Embryonic facial prominence (tissue), 1 donor: ENCODE results near the gene NR6A1.

Source experiments
- DNase-seq: peaks from one replicate; pipeline ENCODE4 v3.0.0-alpha.2; 2016; ENCODE audit errors: extremely low spot score

NR6A1 gene

DNA sequence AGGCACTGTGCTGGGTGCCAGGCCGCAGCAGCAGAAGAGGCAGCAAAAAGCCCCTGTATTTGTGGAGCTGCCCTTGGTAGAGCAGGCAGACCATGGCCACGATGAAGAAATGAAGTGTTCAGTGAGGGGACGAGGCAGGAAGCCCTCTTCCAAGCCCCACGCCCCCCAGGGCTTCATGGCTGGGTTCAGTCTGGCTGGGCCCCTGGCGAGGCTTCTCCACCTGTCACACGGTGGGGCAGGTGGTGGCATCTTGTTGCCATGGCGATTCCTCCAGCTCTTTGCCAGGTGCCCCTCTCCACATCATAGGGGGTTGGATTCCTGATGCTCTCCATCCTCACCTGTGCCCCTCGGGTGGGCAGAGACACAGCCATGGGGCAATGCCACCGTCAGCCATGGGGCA, 299.4 kb downstream of the NR6A1 start:
- DNase-seq: no peak

DNA sequence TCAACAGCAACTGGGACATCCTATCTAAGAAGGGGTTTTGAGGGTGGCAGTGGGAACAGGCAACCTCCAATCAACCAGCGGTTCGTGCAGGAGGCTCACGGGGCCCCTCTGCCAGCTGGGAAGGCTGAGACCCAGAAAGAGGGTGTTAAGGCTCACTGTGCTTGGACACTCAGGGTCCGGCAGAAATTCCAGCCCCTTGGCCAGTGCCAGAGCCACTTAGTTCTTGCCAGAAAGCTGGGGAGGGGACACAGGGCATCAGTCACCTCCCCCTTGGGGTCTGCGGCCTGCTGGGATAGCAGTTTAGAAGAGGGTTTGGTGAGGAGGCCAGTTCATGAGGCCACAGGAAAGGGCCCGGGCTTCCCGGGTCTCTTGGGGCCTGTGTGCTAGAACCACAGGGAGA, 300.4 kb downstream of the NR6A1 start:
- no peak for DNase-seq

DNA sequence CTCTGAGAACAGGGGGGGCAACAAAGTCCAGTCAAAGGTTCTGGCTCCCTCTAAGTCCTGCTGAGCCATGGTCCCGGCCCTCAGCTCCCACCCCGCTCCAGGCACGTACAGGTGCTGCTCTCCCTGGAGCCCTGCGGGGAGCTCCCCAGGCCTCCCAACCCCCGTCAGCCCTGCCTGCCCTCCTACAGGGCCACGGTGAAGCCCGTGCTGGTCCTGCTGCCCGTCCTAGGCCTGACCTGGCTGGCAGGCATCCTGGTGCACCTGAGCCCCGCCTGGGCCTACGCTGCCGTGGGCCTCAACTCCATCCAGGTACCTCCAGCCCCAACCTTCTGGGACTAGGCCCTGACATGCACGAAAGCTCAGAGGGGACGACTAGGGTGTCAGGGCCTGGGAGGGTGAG, 300.8 kb downstream of the NR6A1 start:
- no peak for DNase-seq

DNA sequence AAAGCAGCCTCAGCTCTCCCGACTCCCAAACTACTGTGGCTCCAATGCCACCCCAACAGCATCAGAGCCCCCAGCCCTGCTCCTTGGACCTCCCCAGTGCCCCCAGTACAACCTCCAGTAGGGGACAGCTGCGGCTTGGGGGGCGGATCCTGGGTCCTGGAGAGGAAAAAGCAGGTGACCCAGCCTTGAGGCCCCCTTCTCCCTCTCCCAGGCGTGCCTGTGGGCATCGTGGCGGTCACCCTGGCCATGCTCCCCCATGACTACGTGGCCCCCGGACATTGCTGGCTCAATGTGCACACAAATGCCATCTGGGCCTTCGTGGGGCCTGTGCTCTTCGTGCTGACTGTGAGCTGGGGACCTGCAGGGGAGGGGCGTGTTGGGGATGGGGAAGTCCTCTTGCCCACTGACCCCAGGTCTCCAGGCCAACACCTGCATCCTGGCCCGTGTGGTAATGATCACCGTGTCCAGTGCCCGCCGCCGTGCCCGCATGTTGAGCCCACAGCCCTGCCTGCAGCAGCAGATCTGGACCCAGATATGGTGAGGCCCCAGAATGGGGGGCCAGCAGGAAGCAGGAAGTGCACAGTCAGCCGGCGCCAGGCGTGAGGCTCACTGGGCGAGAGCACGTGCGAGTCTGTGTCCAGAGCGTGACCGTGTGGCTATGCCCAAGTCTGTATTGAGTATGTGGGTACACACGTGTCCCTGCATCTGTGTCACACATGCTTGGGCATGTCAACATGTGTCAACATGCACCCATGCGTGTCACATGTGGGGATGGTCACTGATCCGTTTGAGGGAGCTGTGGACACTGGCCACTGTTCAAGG, 301.9 kb downstream of the NR6A1 start:
- no peak for DNase-seq

DNA sequence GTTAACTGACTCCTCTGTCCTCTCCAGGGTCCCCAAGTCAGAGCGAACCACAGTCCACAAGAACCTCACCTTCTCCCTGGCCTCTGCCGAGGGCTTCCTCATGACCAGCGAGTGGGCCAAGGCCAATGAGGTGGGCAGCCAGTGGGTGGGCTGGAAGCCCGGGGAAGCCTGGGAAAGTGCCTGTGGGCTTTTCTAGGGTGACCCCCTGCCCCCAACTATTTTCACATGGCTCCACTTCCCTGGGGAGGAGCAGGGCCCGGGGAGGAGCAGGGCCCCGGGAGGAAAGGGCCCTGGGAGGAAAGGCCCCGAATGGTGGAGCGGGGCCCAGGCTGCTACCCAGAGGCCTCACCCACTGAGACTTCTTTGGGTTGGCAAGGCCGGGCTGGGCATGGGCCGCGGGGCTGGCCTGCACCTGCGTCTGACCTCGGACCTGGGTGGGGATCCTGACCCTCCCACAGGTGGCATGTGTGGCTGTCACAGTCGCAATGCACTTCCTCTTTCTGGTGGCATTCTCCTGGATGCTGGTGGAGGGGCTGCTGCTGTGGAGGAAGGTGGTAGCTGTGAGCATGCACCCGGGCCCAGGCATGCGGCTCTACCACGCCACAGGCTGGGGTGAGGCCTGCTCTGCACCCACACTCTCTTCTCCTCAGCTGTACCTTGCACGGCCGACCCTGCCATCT, 302.9 kb downstream of the NR6A1 start:
- no peak for DNase-seq

DNA sequence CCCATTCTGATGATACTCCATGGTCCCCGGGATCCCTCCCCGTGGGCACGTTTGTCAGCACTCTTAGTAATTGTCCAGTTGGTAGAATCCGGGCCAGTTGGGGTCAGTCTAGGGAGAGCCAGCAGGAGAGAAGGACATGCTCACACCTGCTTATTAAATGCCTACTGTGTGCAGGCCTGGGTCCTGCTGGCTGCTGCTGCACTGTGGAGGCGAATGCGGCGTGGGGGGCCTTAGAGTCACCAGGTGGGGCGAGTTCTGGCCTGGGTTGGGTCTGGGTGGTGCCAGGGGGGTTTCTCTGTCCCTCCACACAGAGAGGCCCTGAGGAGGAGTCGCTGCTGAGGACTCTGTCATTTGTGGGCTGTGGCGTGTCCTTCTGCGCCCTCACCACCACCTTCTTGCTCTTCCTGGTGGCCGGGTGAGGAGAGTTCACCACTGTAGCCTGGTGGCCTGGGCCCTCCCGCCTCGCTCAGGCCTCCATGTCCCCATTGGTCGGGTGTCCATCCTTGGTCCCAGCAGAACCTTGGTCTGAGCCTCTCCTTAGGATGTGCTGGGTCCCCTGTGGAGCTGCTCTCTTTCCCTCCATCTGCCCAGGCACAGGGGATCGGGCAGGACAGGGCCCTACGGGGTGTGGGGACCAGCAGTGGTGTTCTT, 303.6 kb downstream of the NR6A1 start:
- DNase-seq: no peak
